Measurements from ENCODE around the gene KRTAP12-3. TPM values are rescaled to one million over a fixed set of nuclear protein-coding genes. Genes with fewer than 3 reads are reported as not detected.
"Not testable (repeated sequence)": the region's sequence is repeated elsewhere in the genome, so short reads cannot be mapped to it uniquely, and the experiment has no call there.

KRTAP12-3 gene
- not detected in 2 replicates for total RNA-seq

- no peak within 1 kb of the TSS for H3K4me3 ChIP-seq (ENCODE audit: low read depth, low read length)
- TF ChIP-seq CTCF (IDR thresholded peaks at IDR 0.05; ENCODE audit: insufficient read depth, low read depth, low read length), result no peak
- DNase-seq (ENCODE audit: low read depth), result peak; percentile 39
These were observed at the start of gene KRTAP12-3 for GRCh38 chr21:44657635-44658540. KRTAP12-3 (plus strand) TSS chr21:44657932; CDS start chr21:44657980, 48 bp downstream.

- no peak for DNase-seq (ENCODE audit: low read depth)
- no peak overlapping the region for H3K4me3 ChIP-seq (ENCODE audit: low read depth, low read length)
- no peak for TF ChIP-seq CTCF (IDR thresholded peaks at IDR 0.05; ENCODE audit: insufficient read depth, low read depth, low read length)
These were observed 48.5 kb upstream of the KRTAP12-3 start for GRCh38 chr21:44609193-44609592.

- DNase-seq (ENCODE audit: low read depth); H3K4me3 ChIP-seq (ENCODE audit: low read depth, low read length): not testable (repeated sequence)
These were observed 47.4 kb upstream of the KRTAP12-3 start for GRCh38 chr21:44610157-44610843.

GRCh38 chr21:44611551-44611950, 46.2 kb upstream of the KRTAP12-3 start:
- H3K4me3 ChIP-seq (ENCODE audit: low read depth, low read length), result no peak overlapping the region
- TF ChIP-seq CTCF (IDR thresholded peaks at IDR 0.05; ENCODE audit: insufficient read depth, low read depth, low read length), result no peak
- DNase-seq (ENCODE audit: low read depth), result no peak

GRCh38 chr21:44612029-44612486, 45.7 kb upstream of the KRTAP12-3 start, which contains the start of gene KRTAP10-8:
KRTAP10-8 (plus strand) TSS chr21:44612079; CDS start chr21:44612101, 22 bp downstream.
- no peak within 1 kb of the TSS for H3K4me3 ChIP-seq (ENCODE audit: low read depth, low read length)
- TF ChIP-seq CTCF (IDR thresholded peaks at IDR 0.05; ENCODE audit: insufficient read depth, low read depth, low read length), result no peak

GRCh38 chr21:44612669-44613229, 45.0 kb upstream of the KRTAP12-3 start:
- no peak for TF ChIP-seq CTCF (IDR thresholded peaks at IDR 0.05; ENCODE audit: insufficient read depth, low read depth, low read length)
- H3K4me3 ChIP-seq (ENCODE audit: low read depth, low read length), result no peak overlapping the region
- no peak for DNase-seq (ENCODE audit: low read depth)

More at GRCh38 chr21:44612029-44612486, 45.7 kb upstream of the KRTAP12-3 start, which contains the start of gene KRTAP10-8:
- DNase-seq (ENCODE audit: low read depth), result no peak

Data from fibroblast of villous mesenchyme (primary cell).